ENCODE data around the gene SLC39A1. TPM values are rescaled to one million over a fixed set of nuclear protein-coding genes. Genes with fewer than 3 reads are reported as not detected.

Gene SLC39A1
- total and polyA plus RNA-seq, 4 donors: 73.4 to 247 (median 122) TPM

DNA sequence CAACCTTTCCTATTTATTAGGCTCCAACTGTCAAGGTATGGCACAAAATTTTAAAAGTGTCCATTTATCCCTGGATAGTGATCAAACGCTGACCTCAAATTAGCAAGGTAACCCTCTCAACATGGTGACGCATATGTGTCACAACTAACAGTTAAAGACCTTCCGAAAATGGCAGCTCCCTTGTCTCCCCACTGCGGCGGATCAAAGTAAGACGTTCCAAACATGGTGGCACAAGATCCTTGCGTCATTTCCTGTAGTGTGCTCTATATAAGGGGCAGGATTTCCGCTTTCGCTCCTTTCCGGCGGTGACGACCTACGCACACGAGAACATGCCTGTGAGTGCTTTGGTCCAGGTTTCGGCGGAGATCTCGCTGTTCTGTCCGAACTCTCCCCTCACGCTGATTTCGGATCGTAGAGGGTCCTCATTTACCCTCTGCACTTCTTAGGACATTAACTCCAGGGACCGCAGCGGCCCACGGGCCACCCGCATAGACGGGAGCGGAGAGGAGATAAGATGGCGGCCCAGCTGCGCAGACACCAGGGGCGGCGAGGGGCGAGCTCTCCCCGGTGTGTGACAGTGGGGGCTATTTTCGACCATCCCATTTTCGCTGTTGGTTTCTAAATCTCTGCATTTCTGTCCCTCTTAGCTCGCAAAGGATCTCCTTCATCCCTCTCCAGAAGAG lies 27.3 kb upstream of the SLC39A1 start, which contains the start of gene RPS27:
TSS of gene RPS27 (plus strand) at position 295 of the 683 bp plus-strand sequence. CDS start at position 330, 35 bp downstream.
- Histone ChIP-seq H3K4me3 (peak within 1 kb of the TSS; percentile 82), H3K9me3 (ENCODE audit: control insufficient read depth in 4 of 4, insufficient read depth in 3 of 4, low read length in 3 of 4) (no peaks in the 10 kb centered on the region), H3K4me1 (ENCODE audit: control insufficient read depth in 5 of 5, insufficient read depth in 5 of 5, low read length in 5 of 5) (peaks cover 4 to 16% (median 6%) of the 10 kb centered on the region in 5 donors), H3K27me3 (ENCODE audit: control insufficient read depth in 3 of 3, insufficient read depth in 3 of 3, low read length in 2 of 3) (no peaks in the 10 kb centered on the region), H3K36me3 (ENCODE audit: control insufficient read depth in 4 of 4, insufficient read depth in 4 of 4, low read length in 4 of 4) (peaks cover 12 to 24% (median 17%) of the 10 kb centered on the region in 4 donors), H3K9ac (ENCODE audit: insufficient read depth in 1 of 2, low read length in 2 of 2) (peak within 1 kb of the TSS; percentile 97), H3K27ac (ENCODE audit: low read depth in 1 of 2, low read length in 1 of 2) (peak within 1 kb of the TSS; percentile 96 to 99)
- DNase-seq (peak; percentile 95 to 99 (median 99)), ATAC-seq (ENCODE audit: insufficient read depth, low FRiP score) (peak; percentile 73)
- no peak for TF ChIP-seq CTCF (IDR thresholded peaks at IDR 0.05; ENCODE audit: control extremely low read depth, extremely low read depth)
- 0 to 1% methylated on average over 36 of the region's 36 CpGs for WGBS, 2 donors

GRCh38 chr1:153987621-153988020 lies 24.3 kb upstream of the SLC39A1 start:
- Histone ChIP-seq H3K36me3 (ENCODE audit: control insufficient read depth in 4 of 4, insufficient read depth in 4 of 4, low read length in 4 of 4) (peaks cover 2 to 15% (median 7%) of the 10 kb centered on the region in 4 donors), H3K9ac (ENCODE audit: insufficient read depth in 1 of 2, low read length in 2 of 2) (no peak overlapping the region), H3K9me3 (ENCODE audit: control insufficient read depth in 4 of 4, insufficient read depth in 3 of 4, low read length in 3 of 4) (no peaks in the 10 kb centered on the region), H3K4me1 (ENCODE audit: control insufficient read depth in 5 of 5, insufficient read depth in 5 of 5, low read length in 5 of 5) (peaks cover 5 to 36% (median 9%) of the 10 kb centered on the region in 5 donors), H3K4me3 (no peak overlapping the region), H3K27ac (ENCODE audit: low read depth in 1 of 2, low read length in 1 of 2) (no peak overlapping the region), H3K27me3 (ENCODE audit: control insufficient read depth in 3 of 3, insufficient read depth in 3 of 3, low read length in 2 of 3) (no peaks in the 10 kb centered on the region)
- ATAC-seq (ENCODE audit: insufficient read depth, low FRiP score) (no peak), DNase-seq (no peak)
- no peak for TF ChIP-seq CTCF (IDR thresholded peaks at IDR 0.05; ENCODE audit: control extremely low read depth, extremely low read depth)
- WGBS, 2 donors: 85 to 95% methylated on average over 8 of the region's 8 CpGs

DNA sequence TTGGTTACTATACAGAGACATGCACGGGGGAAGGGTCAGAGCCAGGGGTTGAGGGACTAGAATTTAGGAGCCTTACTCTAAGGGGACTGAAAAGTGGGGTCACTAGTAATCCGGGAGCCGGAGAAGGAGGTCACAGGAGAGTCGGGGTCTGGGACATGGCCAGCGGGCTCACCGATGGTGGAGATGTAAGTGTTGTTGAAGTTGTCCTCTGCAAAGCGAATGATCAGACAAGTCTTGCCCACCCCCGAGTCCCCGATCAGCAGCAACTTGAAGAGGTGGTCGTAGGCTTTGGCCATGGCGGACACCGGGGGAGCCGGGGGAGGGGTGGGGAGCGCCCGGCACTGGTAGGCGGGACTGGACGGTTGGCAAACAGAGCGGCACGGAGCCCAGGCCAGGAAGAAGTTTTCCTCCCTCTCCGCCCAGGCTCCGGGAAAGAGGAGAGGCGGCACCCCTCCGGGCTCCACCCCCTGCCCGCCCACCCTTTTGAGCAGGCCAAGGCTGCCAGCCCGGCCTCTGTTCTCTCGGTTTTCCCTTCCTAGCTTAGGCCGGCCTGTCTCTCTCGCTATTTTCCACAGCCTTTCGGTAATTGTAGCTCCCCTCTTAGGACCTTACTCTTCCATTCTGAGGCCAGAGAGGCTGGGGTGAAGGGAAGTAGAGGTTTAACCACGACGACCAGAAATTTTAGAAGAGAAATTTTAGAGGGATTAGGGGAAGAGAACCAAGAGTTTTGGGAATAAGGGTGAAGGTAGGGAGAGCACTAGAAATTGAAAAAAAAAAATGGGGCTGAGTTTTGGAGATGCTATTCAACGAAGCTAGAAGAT lies 22.8 kb upstream of the SLC39A1 start, which contains the start of gene RAB13:
TSS of gene RAB13 (minus strand) at position 399 of the 821 bp plus-strand sequence. CDS start at position 296, 103 bp downstream.
- ATAC-seq (ENCODE audit: insufficient read depth, low FRiP score): peak; percentile 61
- Histone ChIP-seq H3K27ac (ENCODE audit: low read depth in 1 of 2, low read length in 1 of 2) (peak within 1 kb of the TSS; percentile 91 to 93), H3K36me3 (ENCODE audit: control insufficient read depth in 4 of 4, insufficient read depth in 4 of 4, low read length in 4 of 4) (peaks cover 0 to 13% (median 6%) of the 10 kb centered on the region in 4 donors), H3K9me3 (ENCODE audit: control insufficient read depth in 4 of 4, insufficient read depth in 3 of 4, low read length in 3 of 4) (no peaks in the 10 kb centered on the region), H3K4me1 (ENCODE audit: control insufficient read depth in 5 of 5, insufficient read depth in 5 of 5, low read length in 5 of 5) (peaks cover 2 to 25% (median 5%) of the 10 kb centered on the region in 5 donors), H3K9ac (ENCODE audit: insufficient read depth in 1 of 2, low read length in 2 of 2) (peak within 1 kb of the TSS; percentile 59 to 94), H3K27me3 (ENCODE audit: control insufficient read depth in 3 of 3, insufficient read depth in 3 of 3, low read length in 2 of 3) (no peaks in the 10 kb centered on the region), H3K4me3 (peak within 1 kb of the TSS; percentile 49)
- WGBS, 2 donors: 2% methylated on average over 30 to 32 of the region's 32 CpGs
- no peak for TF ChIP-seq CTCF (IDR thresholded peaks at IDR 0.05; ENCODE audit: control extremely low read depth, extremely low read depth)
- peak; percentile 93 to 94 (median 93) for DNase-seq

All from lung (tissue), 12 donors.